ENCODE measurements around the gene SPATA6. TPM values are rescaled to one million over a fixed set of nuclear protein-coding genes. Genes with fewer than 3 reads are reported as not detected.
A peak's percentile ranks its signal among the peaks of the same experiment; 100 is the strongest.

SPATA6 gene
- total and polyA plus RNA-seq, 2 donors (not counting 3 experiments of a cell fraction or from before 2014, with no cell fraction given), result 0.79 to 4.9 TPM

DNA sequence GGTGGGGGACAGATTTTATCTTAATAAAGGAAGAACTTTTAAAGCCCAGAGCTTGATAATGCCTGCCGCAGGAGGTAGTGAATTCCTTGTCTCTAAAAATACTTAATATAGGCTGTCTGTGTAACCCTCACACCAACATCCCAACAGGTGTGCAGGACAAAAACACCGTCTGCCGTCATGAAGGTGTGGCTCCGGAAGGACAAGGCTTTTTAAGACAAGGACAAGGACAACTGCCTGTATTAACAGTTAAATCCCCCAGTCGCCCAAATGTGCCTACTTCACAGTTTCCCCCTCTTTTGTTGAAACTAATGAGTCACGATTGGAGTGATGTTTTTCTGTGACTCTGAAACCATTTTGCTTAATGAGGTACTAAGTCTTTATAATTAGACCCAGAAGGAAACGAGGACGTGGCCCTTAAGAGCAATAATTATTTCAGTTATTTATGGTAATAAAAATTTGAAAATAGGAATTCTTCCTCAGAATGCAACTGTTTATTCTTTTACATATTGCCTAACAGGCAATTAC lies 27.3 kb upstream of the SPATA6 start:
- dilution Hi-C loops (cut with MboI; ENCODE audit: extremely low pct_ligation_motif_present, low sequenced_read_pairs) (no loop called here), intact Hi-C loops (cut with micrococcal nuclease) (loop anchor here (5.0 kb wide), 1 partner anchor 272 kb away; no protein-coding TSS in a partner anchor)
- POLR2A ChIA-PET, result no interaction called here
- CTCF ChIA-PET, result interaction anchor here (0.8 to 3.0 kb wide), 15 partner anchors 8 to 1850 kb away, joined by 3 to 39 read pairs (median 9); partner anchors contain the start of gene SPATA6
- Histone ChIP-seq H3K9me1 (replicated peaks; ENCODE audit: control insufficient read depth, extremely low read depth, insufficient read depth, low read length) (no peaks in the 10 kb centered on the region), H3K79me2 (ENCODE audit: control insufficient read depth, insufficient read depth, low read length) (no peaks in the 10 kb centered on the region), H2AFZ (ENCODE audit: low read depth, low read length) (no peak overlapping the region), H3K4me3 (replicated peaks in 1 of 3; ENCODE audit: insufficient read depth in 1 of 3, low read depth in 1 of 3, low read length in 3 of 3) (no peak overlapping the region), H3K4me2 (ENCODE audit: insufficient read depth, low read length) (no peak overlapping the region), H3K27me3 (ENCODE audit: control insufficient read depth in 2 of 2, insufficient read depth in 2 of 2, low read length in 2 of 2) (no peaks in the 10 kb centered on the region), H4K20me1 (replicated peaks; ENCODE audit: control insufficient read depth, extremely low read depth, insufficient read depth, low read length) (no peaks in the 10 kb centered on the region), H3K9ac (replicated peaks; ENCODE audit: extremely low read depth, insufficient read depth, low read length) (no peak overlapping the region), H3K27ac (ENCODE audit: insufficient read depth, low read depth, low read length) (no peak overlapping the region), H3K9me3 (replicated peaks; ENCODE audit: control insufficient read depth, insufficient read depth, low read length) (no peaks in the 10 kb centered on the region), H3K4me1 (ENCODE audit: control insufficient read depth, extremely low read depth, insufficient read depth, low read length) (peaks cover 4% of the 10 kb centered on the region), H3K36me3 (ENCODE audit: control insufficient read depth in 2 of 2, extremely low read depth in 1 of 2, insufficient read depth in 2 of 2, low read length in 2 of 2) (no peaks in the 10 kb centered on the region)
- FAIRE-seq, result no peak
- TF ChIP-seq GATA2 (IDR thresholded peaks at IDR 0.05; ENCODE audit: insufficient read depth, insufficient read length, low read depth, low read length) (no peak), POLR2AphosphoS5 (IDR thresholded peaks at IDR 0.05; ENCODE audit: insufficient read depth, low read depth, low read length) (no peak)
- DNase-seq (ENCODE audit: low read depth, low spot score), result no peak
- BruUV-seq (replicated peaks), result no TSS peak

DNA sequence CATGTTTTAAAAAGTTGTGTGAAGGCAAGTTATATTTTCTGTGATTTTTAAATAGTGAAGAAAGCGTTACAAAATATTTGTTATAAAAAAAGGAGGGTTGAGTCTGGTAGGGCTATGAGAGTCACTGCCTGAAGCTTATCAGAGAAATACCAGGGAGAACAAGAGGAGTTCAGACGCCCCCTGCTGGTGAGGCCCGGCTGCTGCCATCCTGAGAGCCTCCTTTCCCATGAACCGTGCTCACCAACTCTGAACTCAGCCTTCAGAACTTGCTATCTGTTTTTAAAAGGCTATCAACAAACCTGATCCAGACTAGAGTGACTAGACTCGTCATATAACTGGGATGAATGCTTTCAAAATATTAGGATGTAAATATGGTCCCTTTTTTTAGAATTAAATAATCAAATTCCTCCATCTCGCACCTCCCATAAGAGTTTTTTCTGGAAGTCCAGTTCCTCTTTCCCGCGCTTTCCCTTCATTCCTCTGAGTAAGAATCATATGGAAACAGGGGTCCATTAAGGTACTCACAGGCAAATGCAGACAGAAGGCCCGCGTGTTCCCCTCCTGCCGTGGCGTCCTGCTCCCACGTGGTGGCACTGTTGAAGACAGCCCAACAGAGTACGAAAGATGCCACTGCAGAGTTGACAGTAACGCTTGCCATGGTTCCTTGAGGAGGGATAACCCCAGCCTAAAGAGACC lies 26.2 kb upstream of the SPATA6 start:
- POLR2A ChIA-PET, result no interaction called here
- H3K4me2 ChIP-seq (ENCODE audit: insufficient read depth, low read length), result no peak overlapping the region
- H4K20me1 ChIP-seq (replicated peaks; ENCODE audit: control insufficient read depth, extremely low read depth, insufficient read depth, low read length), result no peaks in the 10 kb centered on the region
- no peaks in the 10 kb centered on the region for H3K79me2 ChIP-seq (ENCODE audit: control insufficient read depth, insufficient read depth, low read length)
- no peak overlapping the region for H3K27ac ChIP-seq (ENCODE audit: insufficient read depth, low read depth, low read length)
- FAIRE-seq (peak; percentile 82), DNase-seq (ENCODE audit: low read depth, low spot score) (peak; percentile 73)
- no peak overlapping the region for H3K9ac ChIP-seq (replicated peaks; ENCODE audit: extremely low read depth, insufficient read depth, low read length)
- H3K4me1 ChIP-seq (ENCODE audit: control insufficient read depth, extremely low read depth, insufficient read depth, low read length), result peaks cover 7% of the 10 kb centered on the region
- intact Hi-C loops (cut with micrococcal nuclease), result loop anchor here (1.0 to 5.0 kb wide), 4 partner anchors 26 to 389 kb away; partner anchors contain the start of gene SPATA6
- no peak overlapping the region for H2AFZ ChIP-seq (ENCODE audit: low read depth, low read length)
- no peak overlapping the region for H3K4me3 ChIP-seq (replicated peaks in 1 of 3; ENCODE audit: insufficient read depth in 1 of 3, low read depth in 1 of 3, low read length in 3 of 3)
- H3K9me1 ChIP-seq (replicated peaks; ENCODE audit: control insufficient read depth, extremely low read depth, insufficient read depth, low read length), result no peaks in the 10 kb centered on the region
- no peaks in the 10 kb centered on the region for H3K27me3 ChIP-seq (ENCODE audit: control insufficient read depth in 2 of 2, insufficient read depth in 2 of 2, low read length in 2 of 2)
- H3K9me3 ChIP-seq (replicated peaks; ENCODE audit: control insufficient read depth, insufficient read depth, low read length), result no peaks in the 10 kb centered on the region
- dilution Hi-C loops (cut with MboI; ENCODE audit: extremely low pct_ligation_motif_present, low sequenced_read_pairs), result no loop called here
- BruUV-seq (replicated peaks), result no TSS peak
- H3K36me3 ChIP-seq (ENCODE audit: control insufficient read depth in 2 of 2, extremely low read depth in 1 of 2, insufficient read depth in 2 of 2, low read length in 2 of 2), result no peaks in the 10 kb centered on the region
- no peak for TF ChIP-seq POLR2AphosphoS5 (IDR thresholded peaks at IDR 0.05; ENCODE audit: insufficient read depth, low read depth, low read length)
- TF ChIP-seq, protein P1, sequence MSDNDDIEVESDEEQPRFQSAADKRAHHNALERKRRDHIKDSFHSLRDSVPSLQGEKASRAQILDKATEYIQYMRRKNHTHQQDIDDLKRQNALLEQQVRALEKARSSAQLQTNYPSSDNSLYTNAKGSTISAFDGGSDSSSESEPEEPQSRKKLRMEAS (IDR thresholded peaks at IDR 0.05; ENCODE audit: insufficient read depth, insufficient read length), result peak; percentile 53
- TF ChIP-seq, protein P2, sequence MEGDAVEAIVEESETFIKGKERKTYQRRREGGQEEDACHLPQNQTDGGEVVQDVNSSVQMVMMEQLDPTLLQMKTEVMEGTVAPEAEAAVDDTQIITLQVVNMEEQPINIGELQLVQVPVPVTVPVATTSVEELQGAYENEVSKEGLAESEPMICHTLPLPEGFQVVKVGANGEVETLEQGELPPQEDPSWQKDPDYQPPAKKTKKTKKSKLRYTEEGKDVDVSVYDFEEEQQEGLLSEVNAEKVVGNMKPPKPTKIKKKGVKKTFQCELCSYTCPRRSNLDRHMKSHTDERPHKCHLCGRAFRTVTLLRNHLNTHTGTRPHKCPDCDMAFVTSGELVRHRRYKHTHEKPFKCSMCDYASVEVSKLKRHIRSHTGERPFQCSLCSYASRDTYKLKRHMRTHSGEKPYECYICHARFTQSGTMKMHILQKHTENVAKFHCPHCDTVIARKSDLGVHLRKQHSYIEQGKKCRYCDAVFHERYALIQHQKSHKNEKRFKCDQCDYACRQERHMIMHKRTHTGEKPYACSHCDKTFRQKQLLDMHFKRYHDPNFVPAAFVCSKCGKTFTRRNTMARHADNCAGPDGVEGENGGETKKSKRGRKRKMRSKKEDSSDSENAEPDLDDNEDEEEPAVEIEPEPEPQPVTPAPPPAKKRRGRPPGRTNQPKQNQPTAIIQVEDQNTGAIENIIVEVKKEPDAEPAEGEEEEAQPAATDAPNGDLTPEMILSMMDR (IDR thresholded peaks at IDR 0.05; ENCODE audit: extremely low read depth in 1 of 2, insufficient read depth in 1 of 2, low read depth in 1 of 2, low read length in 2 of 2), result peak; percentile 93 to 96
- no peak for TF ChIP-seq EZH2 (IDR thresholded peaks at IDR 0.05; ENCODE audit: borderline replicate concordance, low read depth, low read length, severe bottlenecking)
- no peak for TF ChIP-seq POLR2A (IDR thresholded peaks at IDR 0.05; ENCODE audit: low read depth, low read length)
- no peak for TF ChIP-seq MYC (IDR thresholded peaks at IDR 0.05; ENCODE audit: low read depth, low read length)
- no peak for TF ChIP-seq GATA2 (IDR thresholded peaks at IDR 0.05; ENCODE audit: insufficient read depth, insufficient read length, low read depth, low read length)
- TF ChIP-seq JUN (IDR thresholded peaks at IDR 0.05; ENCODE audit: borderline replicate concordance, insufficient read depth, insufficient read length, low read depth), result no peak
- CTCF ChIA-PET, result interaction anchor here (0.5 to 3.0 kb wide), 59 partner anchors 7 to 1851 kb away, joined by 3 to 49 read pairs (median 5); partner anchors contain the start of gene SPATA6
